Peyer's patch (tissue), 4 donors: Measurements from ENCODE around the gene SGPL1. TPM values are rescaled to one million over a fixed set of nuclear protein-coding genes. Genes with fewer than 3 reads are reported as not detected.

Source experiments
- DNase-seq, 3 donors: peaks; one replicate each; pipeline ENCODE4 v3.0.0-alpha.2; 2017 to 2019
- H3K27ac ChIP-seq, 4 donors: fragments of 200-600 bp; sonication (generic); one replicate each; pipeline ENCODE4 v1.5.1; 2016 to 2019
- H3K27me3 ChIP-seq, 2 donors: fragments of 200-600 bp; sonication (generic); one replicate each; pipeline ENCODE4 v1.5.1; 2019
- H3K36me3 ChIP-seq, 3 donors: fragments of 200-600 bp; sonication (generic); one replicate each; pipeline ENCODE4 v1.5.1; 2016 to 2019
- H3K4me1 ChIP-seq, 4 donors: fragments of 200-600 bp; sonication (generic); one replicate each; pipeline ENCODE4 v1.5.1; 2016 to 2019
- H3K4me3 ChIP-seq, 4 donors: fragments of 200-600 bp; sonication (generic); 1 replicate in 3 of 4; 2 replicates in 1 of 4; pipeline ENCODE4 v1.5.1; 2016 to 2019; ENCODE audit warnings: mild to moderate bottlenecking in 1 of 4
- H3K9me3 ChIP-seq, 4 donors: fragments of 200-600 bp; sonication (generic); one replicate each; pipeline ENCODE4 v1.5.1; 2016 to 2019; ENCODE audit warnings: mild to moderate bottlenecking in 1 of 4
- CTCF ChIP-seq, 6 experiments: fragments of 450-650 bp in 4 of 6; fragments of 200-600 bp in 2 of 6; sonication (generic) in 1 of 6; IDR thresholded peaks; one replicate each; pipeline ENCODE4 v1.5.1; 2017 to 2019; ENCODE audit warnings: antibody characterized with exemption in 6 of 6, mild to moderate bottlenecking in 3 of 6, moderate library complexity in 1 of 6
- POLR2A ChIP-seq, 2 donors: fragments of 450-650 bp; IDR thresholded peaks; one replicate each; pipeline ENCODE4 v1.5.1; 2017; ENCODE audit warnings: antibody characterized with exemption in 2 of 2, mild to moderate bottlenecking in 2 of 2, moderate library complexity in 2 of 2
- total RNA-seq, 4 donors: library from RNA; depleted of rRNA; stranded (reverse); fragments of >200 nt; gene quantifications; one replicate each; pipeline ENCODE4 v1.1.0, GENCODE V29; 2016

SGPL1 gene
- total RNA-seq, 4 donors from 2014 or later, result 31.4 to 101 (median 82.1) TPM

GRCh38 chr10:70893227-70894006 lies 77.7 kb downstream of the SGPL1 start:
- no peak for TF ChIP-seq CTCF (IDR thresholded peaks at IDR 0.05)
- no peak for TF ChIP-seq POLR2A (IDR thresholded peaks at IDR 0.05)
- no peaks in the 10 kb centered on the region for H3K27me3 ChIP-seq

GRCh38 chr10:70894416-70894815 lies 78.7 kb downstream of the SGPL1 start:
- H3K4me1 ChIP-seq, result no peaks in the 10 kb centered on the region

More at GRCh38 chr10:70893227-70894006, 77.7 kb downstream of the SGPL1 start:
- DNase-seq, result peak in 1 of 3 donors; percentile 22
- Histone ChIP-seq H3K4me1 (peaks cover 0 to 6% (median 0%) of the 10 kb centered on the region in 4 donors), H3K4me3 (no peak overlapping the region), H3K36me3 (no peaks in the 10 kb centered on the region), H3K9me3 (no peaks in the 10 kb centered on the region), H3K27ac (no peak overlapping the region)

GRCh38 chr10:70896551-70896950 lies 80.8 kb downstream of the SGPL1 start:
- Histone ChIP-seq H3K4me3 (no peak overlapping the region), H3K27me3 (no peaks in the 10 kb centered on the region), H3K4me1 (no peaks in the 10 kb centered on the region), H3K36me3 (no peaks in the 10 kb centered on the region), H3K27ac (no peak overlapping the region), H3K9me3 (no peaks in the 10 kb centered on the region)
- no peak for DNase-seq
- no peak for TF ChIP-seq CTCF (IDR thresholded peaks at IDR 0.05)
- no peak for TF ChIP-seq POLR2A (IDR thresholded peaks at IDR 0.05)

More at GRCh38 chr10:70894416-70894815, 78.7 kb downstream of the SGPL1 start:
- TF ChIP-seq CTCF (IDR thresholded peaks at IDR 0.05) (no peak), POLR2A (IDR thresholded peaks at IDR 0.05) (no peak)
- H3K27me3 ChIP-seq, result no peaks in the 10 kb centered on the region
- peak in 1 of 3 donors; percentile 32 for DNase-seq
- no peaks in the 10 kb centered on the region for H3K9me3 ChIP-seq
- no peaks in the 10 kb centered on the region for H3K36me3 ChIP-seq
- H3K4me3 ChIP-seq, result no peak overlapping the region
- no peak overlapping the region for H3K27ac ChIP-seq

GRCh38 chr10:70898687-70899086 lies 82.9 kb downstream of the SGPL1 start:
- TF ChIP-seq CTCF (IDR thresholded peaks at IDR 0.05), result no peak
- TF ChIP-seq POLR2A (IDR thresholded peaks at IDR 0.05), result no peak
- H3K4me1 ChIP-seq, result peaks cover 0 to 4% (median 0%) of the 10 kb centered on the region in 4 donors
- H3K27ac ChIP-seq, result no peak overlapping the region
- no peak overlapping the region for H3K4me3 ChIP-seq
- H3K9me3 ChIP-seq, result no peaks in the 10 kb centered on the region
- peak in 1 of 3 donors; percentile 15 for DNase-seq
- no peaks in the 10 kb centered on the region for H3K27me3 ChIP-seq
- no peaks in the 10 kb centered on the region for H3K36me3 ChIP-seq

- DNase-seq, result peak in 1 of 3 donors; percentile 8
- peaks cover 0 to 4% (median 0%) of the 10 kb centered on the region in 4 donors for H3K4me1 ChIP-seq
- H3K36me3 ChIP-seq, result no peaks in the 10 kb centered on the region
- H3K4me3 ChIP-seq, result no peak overlapping the region
- no peak overlapping the region for H3K27ac ChIP-seq
- no peaks in the 10 kb centered on the region for H3K27me3 ChIP-seq
- H3K9me3 ChIP-seq, result no peaks in the 10 kb centered on the region
- no peak for TF ChIP-seq CTCF (IDR thresholded peaks at IDR 0.05)
- no peak for TF ChIP-seq POLR2A (IDR thresholded peaks at IDR 0.05)
These were observed 83.3 kb downstream of the SGPL1 start for GRCh38 chr10:70899096-70899495.
